Nephron (organoid): Measurements from ENCODE around the gene WTIP.
"Not testable (repeated sequence)": the region's sequence is repeated elsewhere in the genome, so short reads cannot be mapped to it uniquely, and the experiment has no call there.

Source experiments
- H3K27ac Mint-ChIP-seq, 3 experiments: 2 replicates each; pipeline ENCODE4 v1.8.0; 2020; ENCODE audit warnings: mixed read lengths in 3 of 3, mild to moderate bottlenecking in 2 of 3, moderate library complexity in 1 of 3
- H3K27me3 Mint-ChIP-seq: 2 replicates; pipeline ENCODE4 v1.8.0; 2021; ENCODE audit warnings: low read depth, mild to moderate bottlenecking, moderate library complexity, mixed read lengths
- H3K36me3 Mint-ChIP-seq: 2 replicates; pipeline ENCODE4 v1.8.0; 2020; ENCODE audit warnings: low read depth, mixed read lengths
- H3K4me1 Mint-ChIP-seq: 2 replicates; pipeline ENCODE4 v1.8.0; 2020; ENCODE audit warnings: mixed read lengths
- H3K4me3 Mint-ChIP-seq, 3 experiments: 2 replicates each; pipeline ENCODE4 v1.8.0; 2020; ENCODE audit warnings: mild to moderate bottlenecking in 3 of 3, mixed read lengths in 3 of 3, moderate library complexity in 2 of 3
- H3K9me3 Mint-ChIP-seq: 2 replicates; pipeline ENCODE4 v1.8.0; 2020; ENCODE audit warnings: mixed read lengths
- TF ChIP-seq, protein P1 (sequence below), 3 experiments: fragments of 200-600 bp; sonication (generic); IDR thresholded peaks; one replicate each; pipeline ENCODE4 v1.5.0; 2021; ENCODE audit warnings: antibody characterized with exemption in 3 of 3; ENCODE audit not compliant: unreplicated experiment in 3 of 3

WTIP gene

DNA sequence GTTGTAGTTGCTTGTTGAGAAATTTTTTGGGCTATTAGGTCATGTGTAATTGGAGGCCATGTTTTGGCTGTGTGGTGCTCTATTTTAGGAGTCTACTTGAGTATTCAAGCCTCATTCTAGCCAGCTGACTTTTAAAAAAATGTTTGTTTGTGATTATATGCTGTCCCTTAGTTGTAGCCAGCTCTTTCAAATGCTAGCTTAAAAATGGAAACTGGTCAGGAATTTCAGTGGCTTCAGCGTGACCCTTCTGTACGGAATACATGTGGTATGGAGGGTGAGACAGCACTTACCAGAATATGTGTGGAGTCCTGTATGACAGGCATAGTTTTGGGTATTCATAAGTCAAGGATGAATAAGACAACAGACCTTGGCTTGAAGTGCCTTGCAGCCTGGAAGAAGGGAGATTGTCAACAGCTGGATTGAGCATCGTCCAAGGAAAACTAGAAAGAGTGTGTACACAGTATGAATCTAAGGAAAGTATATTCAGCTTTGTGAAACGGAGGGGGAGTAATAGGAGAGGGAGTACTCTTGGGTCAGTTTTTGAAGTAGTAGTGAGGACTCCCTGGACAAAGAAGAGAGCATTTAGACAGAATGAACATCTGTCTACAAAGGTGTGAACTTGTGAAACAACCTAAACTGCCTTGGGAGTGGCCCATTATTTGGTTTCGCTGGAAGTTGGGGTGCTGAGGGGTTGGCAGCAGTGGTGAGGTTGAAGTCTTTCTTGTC, 20.0 kb upstream of the WTIP start:
- no peaks in the 10 kb centered on the region for H3K27me3 Mint-ChIP-seq
- H3K9me3 Mint-ChIP-seq: no peaks in the 10 kb centered on the region
- peak overlapping the region in 1 of 3 experiments; percentile 1 for H3K27ac Mint-ChIP-seq

DNA sequence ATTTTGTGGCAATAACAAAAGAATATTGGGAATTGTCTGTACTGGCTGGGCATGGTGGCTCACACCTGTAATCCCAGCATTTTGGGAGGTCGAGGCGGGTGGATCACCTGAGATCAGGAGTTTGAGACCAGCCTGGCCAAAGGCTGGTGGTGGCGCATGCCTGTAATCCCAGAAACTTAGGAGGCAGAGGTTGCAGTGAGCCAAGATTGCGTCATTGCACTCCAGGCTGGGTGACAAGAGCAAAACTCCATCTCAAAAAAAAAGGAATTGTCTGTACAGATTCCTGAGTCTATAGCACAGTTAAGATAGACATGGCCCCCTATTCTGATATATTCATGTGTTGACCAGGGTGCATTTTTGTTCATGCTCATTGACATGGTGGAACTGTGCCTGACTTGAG, 16.8 kb upstream of the WTIP start:
- H3K4me3 Mint-ChIP-seq, H3K9me3 Mint-ChIP-seq, H3K27ac Mint-ChIP-seq, H3K27me3 Mint-ChIP-seq: not testable (repeated sequence)
- H3K4me1 Mint-ChIP-seq: peaks cover 12% of the 10 kb centered on the region
- peaks cover 87% of the 10 kb centered on the region for H3K36me3 Mint-ChIP-seq

More for the DNA sequence above, 20.0 kb upstream of the WTIP start:
- Mint-ChIP-seq H3K4me3 (no peak overlapping the region), H3K36me3 (peaks cover 87% of the 10 kb centered on the region), H3K4me1 (peaks cover 22% of the 10 kb centered on the region)
- TF ChIP-seq, protein P1, sequence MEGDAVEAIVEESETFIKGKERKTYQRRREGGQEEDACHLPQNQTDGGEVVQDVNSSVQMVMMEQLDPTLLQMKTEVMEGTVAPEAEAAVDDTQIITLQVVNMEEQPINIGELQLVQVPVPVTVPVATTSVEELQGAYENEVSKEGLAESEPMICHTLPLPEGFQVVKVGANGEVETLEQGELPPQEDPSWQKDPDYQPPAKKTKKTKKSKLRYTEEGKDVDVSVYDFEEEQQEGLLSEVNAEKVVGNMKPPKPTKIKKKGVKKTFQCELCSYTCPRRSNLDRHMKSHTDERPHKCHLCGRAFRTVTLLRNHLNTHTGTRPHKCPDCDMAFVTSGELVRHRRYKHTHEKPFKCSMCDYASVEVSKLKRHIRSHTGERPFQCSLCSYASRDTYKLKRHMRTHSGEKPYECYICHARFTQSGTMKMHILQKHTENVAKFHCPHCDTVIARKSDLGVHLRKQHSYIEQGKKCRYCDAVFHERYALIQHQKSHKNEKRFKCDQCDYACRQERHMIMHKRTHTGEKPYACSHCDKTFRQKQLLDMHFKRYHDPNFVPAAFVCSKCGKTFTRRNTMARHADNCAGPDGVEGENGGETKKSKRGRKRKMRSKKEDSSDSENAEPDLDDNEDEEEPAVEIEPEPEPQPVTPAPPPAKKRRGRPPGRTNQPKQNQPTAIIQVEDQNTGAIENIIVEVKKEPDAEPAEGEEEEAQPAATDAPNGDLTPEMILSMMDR (IDR thresholded peaks at IDR 0.05; ENCODE audit: unreplicated experiment in 3 of 3): no peak

DNA sequence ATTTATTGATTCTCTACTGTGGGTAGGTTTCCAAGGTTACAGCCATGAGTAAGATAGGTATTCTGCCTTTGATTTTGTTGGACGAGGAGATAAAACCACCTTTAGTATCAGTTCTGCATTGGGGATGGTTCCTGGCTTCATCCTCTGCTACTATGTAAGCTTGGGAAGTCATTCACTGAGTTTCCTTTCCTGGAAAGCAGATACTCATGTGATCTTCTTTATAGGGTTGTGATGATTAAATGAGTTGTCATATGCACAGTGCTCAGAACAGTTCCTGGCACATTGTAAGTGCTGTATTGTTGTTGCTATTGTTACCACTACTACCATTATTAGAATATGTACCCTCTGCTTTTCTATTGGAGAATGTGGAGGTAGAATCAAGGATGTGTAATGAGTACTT, 13.1 kb upstream of the WTIP start:
- H3K36me3 Mint-ChIP-seq: peaks cover 82% of the 10 kb centered on the region
- no peak overlapping the region for H3K4me3 Mint-ChIP-seq
- no peaks in the 10 kb centered on the region for H3K27me3 Mint-ChIP-seq
- TF ChIP-seq, protein P1 (IDR thresholded peaks at IDR 0.05; ENCODE audit: unreplicated experiment in 3 of 3): no peak
- no peak overlapping the region for H3K27ac Mint-ChIP-seq
- no peaks in the 10 kb centered on the region for H3K9me3 Mint-ChIP-seq
- H3K4me1 Mint-ChIP-seq: no peaks in the 10 kb centered on the region

DNA sequence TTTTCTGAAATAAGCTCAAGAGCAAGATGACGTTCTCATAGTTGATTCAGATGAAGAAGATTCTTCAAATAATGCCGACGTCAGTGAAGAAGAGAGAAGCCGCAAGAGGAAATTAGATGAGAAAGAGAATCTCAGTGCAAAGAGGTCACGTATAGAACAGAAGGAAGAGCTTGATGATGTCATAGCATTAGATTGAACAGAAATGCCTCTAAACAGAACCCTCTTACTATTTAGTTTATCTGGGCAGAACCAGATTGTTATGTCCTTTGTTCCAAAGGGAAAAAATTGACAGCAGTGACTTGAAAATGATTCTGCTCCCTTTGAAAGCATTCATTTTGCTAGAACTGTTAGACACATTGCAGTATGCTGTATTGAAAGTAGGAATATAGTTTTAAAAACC, 12.5 kb upstream of the WTIP start:
- H3K4me3 Mint-ChIP-seq, H3K9me3 Mint-ChIP-seq, H3K27ac Mint-ChIP-seq, H3K27me3 Mint-ChIP-seq, H3K4me1 Mint-ChIP-seq: not testable (repeated sequence)
- H3K36me3 Mint-ChIP-seq: peaks cover 80% of the 10 kb centered on the region

DNA sequence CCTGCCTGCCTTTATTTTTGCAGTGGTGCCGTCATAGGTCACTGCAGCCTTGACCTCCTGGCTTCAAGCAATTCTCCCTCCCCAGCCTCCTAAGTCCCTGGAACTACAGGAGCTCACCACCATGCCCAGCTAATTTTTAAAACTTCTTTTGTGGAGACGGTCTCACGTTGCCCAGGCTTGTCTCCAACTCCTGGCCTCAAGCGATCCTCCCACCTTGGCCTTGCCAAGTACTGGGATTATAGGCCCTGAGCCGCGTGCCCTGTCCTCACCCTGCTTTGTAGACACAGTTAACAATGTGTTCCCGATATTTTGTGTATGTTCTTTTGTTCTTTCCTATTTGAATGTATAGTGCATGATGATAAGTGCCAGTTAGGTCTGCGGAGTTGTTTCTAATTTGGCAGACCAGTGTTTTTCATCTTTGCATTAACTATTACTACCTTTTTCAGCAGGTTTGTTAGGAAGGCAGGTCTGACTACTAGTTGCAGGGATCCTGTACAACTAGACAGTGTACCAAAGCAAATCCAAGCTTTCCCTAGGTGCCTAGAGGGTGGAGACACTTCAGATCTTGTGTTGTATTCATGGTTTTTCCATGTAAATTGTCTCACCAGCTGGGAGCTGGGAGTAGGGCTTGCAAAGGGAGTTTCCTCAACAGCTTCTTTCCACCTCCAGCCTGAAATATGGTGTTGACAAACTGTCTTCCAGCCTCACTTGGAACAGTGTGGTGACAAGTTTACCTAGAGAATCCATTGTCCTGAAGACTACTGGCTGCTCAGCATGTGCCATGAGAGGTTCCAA, 9.5 kb upstream of the WTIP start:
- Mint-ChIP-seq H3K27me3 (no peaks in the 10 kb centered on the region), H3K4me1 (no peaks in the 10 kb centered on the region), H3K36me3 (peaks cover 53% of the 10 kb centered on the region), H3K4me3 (no peak overlapping the region), H3K9me3 (no peaks in the 10 kb centered on the region), H3K27ac (peak overlapping the region in 1 of 3 experiments; percentile 7)
- TF ChIP-seq, protein P1 (IDR thresholded peaks at IDR 0.05; ENCODE audit: unreplicated experiment in 3 of 3): no peak

DNA sequence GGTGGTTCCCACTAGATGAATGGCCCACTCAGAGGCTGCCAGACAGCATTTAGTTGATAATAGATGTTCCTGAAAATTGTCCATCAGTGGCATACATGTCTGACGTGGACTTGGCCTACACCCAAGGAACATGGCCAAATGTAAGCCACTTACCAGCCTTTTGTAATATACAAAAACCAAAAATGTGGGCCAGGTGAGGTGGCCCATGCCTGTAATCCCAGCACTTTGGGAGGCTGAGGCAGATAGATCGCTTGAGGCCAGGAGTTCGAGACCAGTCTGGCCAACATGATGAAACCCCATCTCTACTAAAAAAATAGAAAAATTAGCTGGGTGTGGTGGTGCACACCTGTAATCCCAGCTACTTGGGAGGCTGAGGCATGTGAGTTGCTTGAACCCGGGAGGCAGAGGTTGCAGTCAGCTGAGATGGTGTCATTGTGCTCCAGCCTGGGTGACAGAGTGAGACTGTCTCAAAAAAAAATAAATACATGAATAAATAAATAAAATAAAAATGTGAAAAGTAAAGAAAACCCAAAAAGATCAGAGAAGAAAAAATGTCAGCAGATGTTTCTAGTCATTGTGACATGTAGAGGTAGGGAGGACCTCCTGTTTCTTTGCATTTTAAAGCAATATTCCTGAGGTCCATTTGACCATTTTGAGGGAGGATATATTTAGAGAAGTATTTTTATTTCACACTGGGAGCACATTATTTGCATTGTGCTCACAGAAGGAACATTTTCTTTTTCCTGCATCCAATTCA, 7.1 kb upstream of the WTIP start:
- Mint-ChIP-seq H3K36me3 (peaks cover 36% of the 10 kb centered on the region), H3K4me1 (no peaks in the 10 kb centered on the region), H3K27ac (no peak overlapping the region), H3K27me3 (no peaks in the 10 kb centered on the region), H3K4me3 (no peak overlapping the region), H3K9me3 (no peaks in the 10 kb centered on the region)
- TF ChIP-seq, protein P1 (IDR thresholded peaks at IDR 0.05; ENCODE audit: unreplicated experiment in 3 of 3): no peak
